Osteoblast (primary cell): ENCODE measurements around the gene ARHGEF7. TPM values are rescaled to one million over a fixed set of nuclear protein-coding genes. Genes with fewer than 3 reads are reported as not detected.
A peak's percentile ranks its signal among the peaks of the same experiment; 100 is the strongest.

Experiments
- DNase-seq: peaks from one replicate; pipeline ENCODE4 v3.0.0; 2011; ENCODE audit warnings: low spot score, mixed read lengths; ENCODE audit not compliant: insufficient read length; ENCODE audit errors: missing footprints
- H2AFZ ChIP-seq: 2 replicates; pipeline ENCODE4 v1.6.0; 2011; ENCODE audit warnings: mild to moderate bottlenecking, low read length
- H3K27ac ChIP-seq: 2 replicates; pipeline ENCODE4 v1.5.1; 2011; ENCODE audit warnings: mild to moderate bottlenecking, low read depth, low read length, moderate library complexity
- H3K27me3 ChIP-seq: 2 replicates; pipeline ENCODE4 v1.6.0; 2012; ENCODE audit warnings: mild to moderate bottlenecking, control low read depth, inconsistent platforms, low read length, moderate library complexity; ENCODE audit not compliant: insufficient read depth
- H3K36me3 ChIP-seq: 2 replicates; pipeline ENCODE4 v1.5.1; 2011; ENCODE audit warnings: mild to moderate bottlenecking, low read length, control low read depth, moderate library complexity; ENCODE audit not compliant: insufficient read depth
- H3K4me1 ChIP-seq: 2 replicates; pipeline ENCODE4 v1.5.1; 2011; ENCODE audit warnings: mild to moderate bottlenecking, low read length, control low read depth, moderate library complexity; ENCODE audit not compliant: insufficient read depth
- H3K4me2 ChIP-seq: 2 replicates; pipeline ENCODE4 v1.6.0; 2011; ENCODE audit warnings: mild to moderate bottlenecking, low read length; ENCODE audit not compliant: insufficient read depth
- H3K4me3 ChIP-seq: fragments of 200-600 bp; sonication (generic); 3 replicates; pipeline ENCODE4 v1.5.1; 2012; ENCODE audit warnings: mild to moderate bottlenecking, low read length, inconsistent platforms; ENCODE audit not compliant: insufficient read depth
- H3K79me2 ChIP-seq: 2 replicates; pipeline ENCODE4 v1.6.0; 2012; ENCODE audit warnings: mild to moderate bottlenecking, low read length, control low read depth, inconsistent platforms; ENCODE audit not compliant: insufficient read depth
- H3K9me3 ChIP-seq: 2 replicates; pipeline ENCODE4 v1.5.1; 2011; ENCODE audit warnings: low read depth, low read length, control low read depth
- H4K20me1 ChIP-seq: 2 replicates; pipeline ENCODE4 v1.6.0; 2012; ENCODE audit warnings: mild to moderate bottlenecking, low read length, control low read depth; ENCODE audit not compliant: insufficient read depth
- CTCF ChIP-seq: IDR thresholded peaks from 2 replicates; pipeline ENCODE4 v1.5.1; 2011; ENCODE audit warnings: mild to moderate bottlenecking, low read depth, low read length, moderate library complexity; ENCODE audit errors: extremely low read depth
- total RNA-seq: library from RNA; depleted of rRNA; stranded (reverse); fragments of >200 nt; gene quantifications from 2 replicates; pipeline ENCODE4 v1.2.3, GENCODE V29; 2012

ARHGEF7 gene
- total RNA-seq, 1 donor = 27.5 TPM

GRCh38 chr13:111201304-111201940, 86.3 kb downstream of the ARHGEF7 start:
- no peaks in the 10 kb centered on the region for H3K27me3 ChIP-seq
- no peak overlapping the region for H3K27ac ChIP-seq
- peaks cover 26% of the 10 kb centered on the region for H3K4me1 ChIP-seq
- H3K9me3 ChIP-seq = no peaks in the 10 kb centered on the region
- no peak overlapping the region for H3K4me2 ChIP-seq
- no peak for DNase-seq
- H2AFZ ChIP-seq = no peak overlapping the region
- no peak for TF ChIP-seq CTCF
- H3K79me2 ChIP-seq = peaks cover 87% of the 10 kb centered on the region
- no peak overlapping the region for H3K4me3 ChIP-seq
- peaks cover 5% of the 10 kb centered on the region for H4K20me1 ChIP-seq
- no peaks in the 10 kb centered on the region for H3K36me3 ChIP-seq

GRCh38 chr13:111202156-111202621, 87.1 kb downstream of the ARHGEF7 start:
- Histone ChIP-seq H3K36me3 (no peaks in the 10 kb centered on the region), H3K4me1 (peaks cover 26% of the 10 kb centered on the region), H3K4me3 (no peak overlapping the region), H3K27me3 (no peaks in the 10 kb centered on the region), H4K20me1 (peaks cover 5% of the 10 kb centered on the region), H2AFZ (no peak overlapping the region), H3K27ac (peak overlapping the region; percentile 72), H3K4me2 (no peak overlapping the region), H3K79me2 (peaks cover 86% of the 10 kb centered on the region), H3K9me3 (no peaks in the 10 kb centered on the region)
- DNase-seq = no peak
- no peak for TF ChIP-seq CTCF

GRCh38 chr13:111202745-111203144, 87.6 kb downstream of the ARHGEF7 start:
- H3K4me3 ChIP-seq = no peak overlapping the region
- H3K36me3 ChIP-seq = no peaks in the 10 kb centered on the region
- H2AFZ ChIP-seq = no peak overlapping the region
- peaks cover 86% of the 10 kb centered on the region for H3K79me2 ChIP-seq
- H3K4me2 ChIP-seq = peak overlapping the region; percentile 76
- peak overlapping the region; percentile 72 for H3K27ac ChIP-seq
- no peak for TF ChIP-seq CTCF
- no peaks in the 10 kb centered on the region for H3K27me3 ChIP-seq
- DNase-seq = peak; percentile 94
- H3K9me3 ChIP-seq = no peaks in the 10 kb centered on the region
- H4K20me1 ChIP-seq = peaks cover 5% of the 10 kb centered on the region
- peaks cover 26% of the 10 kb centered on the region for H3K4me1 ChIP-seq

GRCh38 chr13:111203736-111204389, 88.8 kb downstream of the ARHGEF7 start:
- H3K27me3 ChIP-seq = no peaks in the 10 kb centered on the region
- peak overlapping the region; percentile 53 for H3K27ac ChIP-seq
- H3K9me3 ChIP-seq = no peaks in the 10 kb centered on the region
- TF ChIP-seq CTCF = no peak
- H2AFZ ChIP-seq = no peak overlapping the region
- H3K36me3 ChIP-seq = no peaks in the 10 kb centered on the region
- peaks cover 86% of the 10 kb centered on the region for H3K79me2 ChIP-seq
- peaks cover 5% of the 10 kb centered on the region for H4K20me1 ChIP-seq
- peak overlapping the region; percentile 76 for H3K4me2 ChIP-seq
- H3K4me1 ChIP-seq = peaks cover 26% of the 10 kb centered on the region
- H3K4me3 ChIP-seq = peak overlapping the region; percentile 52
- no peak for DNase-seq
